A549 (cell line): ENCODE measurements around the gene RTN3. TPM values are rescaled to one million over a fixed set of nuclear protein-coding genes. Genes with fewer than 3 reads are reported as not detected.

Source experiments
- ATAC-seq, 2 experiments: fragments of 200-7000 bp in 1 of 2; fragments of >200 bp in 1 of 2; cut with Nextera tagmentation in 1 of 2; cut with Tn5 transposase in 1 of 2; 3 replicates each; pipeline versions ENCODE4 v1.8.0 to v1.9.1; 2018 to 2020; ENCODE audit warnings: mild to moderate bottlenecking in 1 of 2, moderate library complexity in 1 of 2
- CTCF ChIA-PET: fragments of 300-600 bp; sonication (Branson Sonifier 250); formaldehyde crosslinking; extraction: SDS; loops from one replicate; lab custom pipeline; 2021; ENCODE audit warnings: antibody characterized with exemption, inconsistent platforms; lab: Yijun Ruan, JAX
- POLR2A ChIA-PET: fragments of 350-600 bp; formaldehyde crosslinking; extraction: SDS; loops from one replicate; lab custom pipeline; 2021; ENCODE audit warnings: antibody characterized with exemption, inconsistent platforms; lab: Yijun Ruan, JAX
- DNase-seq, 2 experiments: peaks; one replicate each; pipeline versions ENCODE4 v3.0.0 to v3.0.0-alpha.2; 2011 to 2016; ENCODE audit warnings: low read depth in 1 of 2, low spot score in 1 of 2
- FAIRE-seq: peaks from 2 replicates; lab custom pipeline; 2011; peaks lifted over from hg19 to GRCh38; lab: Jason Lieb, UNC
- H3K27ac ChIP-seq, 2 experiments: fragments of >200 bp; sonication (Bioruptor Twin); formaldehyde crosslinking; 3 replicates each; pipeline ENCODE4 v1.5.1; 2016 to 2017
- H3K4me1 ChIP-seq: fragments of >200 bp; sonication (Bioruptor Twin); formaldehyde crosslinking; 3 replicates; pipeline ENCODE4 v1.6.1; 2016
- H3K4me2 ChIP-seq: fragments of >200 bp; sonication (Bioruptor Twin); formaldehyde crosslinking; 3 replicates; pipeline ENCODE4 v1.6.1; 2016
- H3K4me3 ChIP-seq: fragments of >200 bp; sonication (Bioruptor Twin); formaldehyde crosslinking; 3 replicates; pipeline ENCODE4 v1.5.1; 2016
- H3K9me3 ChIP-seq: fragments of >200 bp; sonication (Bioruptor Twin); formaldehyde crosslinking; 3 replicates; pipeline ENCODE4 v1.6.1; 2016
- BHLHE40 ChIP-seq: IDR thresholded peaks from 2 replicates; pipeline ENCODE4 v1.6.1; 2012; ENCODE audit warnings: low read depth, low read length, inconsistent platforms
- CBX2 ChIP-seq: fragments of 200-600 bp; sonication (generic); IDR thresholded peaks from 2 replicates; pipeline ENCODE4 v1.6.1; 2016; ENCODE audit warnings: low read depth, mild to moderate bottlenecking, borderline replicate concordance
- CHD2 ChIP-seq: fragments of 150-350 bp; IDR thresholded peaks from 2 replicates; pipeline ENCODE4 v1.6.1; 2014; ENCODE audit warnings: low read length; ENCODE audit not compliant: partially characterized antibody
- EHMT2 ChIP-seq: fragments of 200-600 bp; sonication (generic); IDR thresholded peaks from 2 replicates; pipeline ENCODE4 v1.6.1; 2016; ENCODE audit warnings: antibody characterized with exemption, low read depth, mild to moderate bottlenecking, moderate library complexity
- ELK1 ChIP-seq: fragments of 150-350 bp; IDR thresholded peaks from 2 replicates; pipeline ENCODE4 v1.6.1; 2014; ENCODE audit warnings: low read depth, mild to moderate bottlenecking, low read length
- EP300 ChIP-seq, 2 experiments: fragments of >200 bp; sonication (Bioruptor Twin); formaldehyde crosslinking; IDR thresholded peaks; 2 replicates in 1 of 2; 3 replicates in 1 of 2; pipeline ENCODE4 v1.6.1; 2016 to 2017
- GATA3 ChIP-seq: IDR thresholded peaks from 2 replicates; pipeline ENCODE4 v1.6.1; 2012; ENCODE audit warnings: borderline replicate concordance
- HDAC2 ChIP-seq: fragments of 200-600 bp; sonication (generic); IDR thresholded peaks from 2 replicates; pipeline ENCODE4 v1.6.1; 2016
- HES2 ChIP-seq: fragments of >200 bp; sonication (Bioruptor Twin); formaldehyde crosslinking; IDR thresholded peaks from 2 replicates; pipeline ENCODE4 v1.6.1; 2016
- HOXA7 ChIP-seq: fragments of 250-450 bp; sonication (Bioruptor Pico); IDR thresholded peaks from 2 replicates; pipeline ENCODE4 v1.5.0; 2020; ENCODE audit warnings: mild to moderate bottlenecking, moderate library complexity
- HOXB13 ChIP-seq: fragments of 250-450 bp; sonication (Bioruptor Pico); IDR thresholded peaks from 2 replicates; pipeline ENCODE4 v1.5.0; 2020; ENCODE audit warnings: low read depth, mild to moderate bottlenecking, moderate library complexity
- HOXB5 ChIP-seq: fragments of 250-450 bp; sonication (Bioruptor Pico); IDR thresholded peaks from 2 replicates; pipeline ENCODE4 v1.5.0; 2020; ENCODE audit warnings: mild to moderate bottlenecking, moderate library complexity
- JUNB ChIP-seq: fragments of >200 bp; sonication (Bioruptor Twin); formaldehyde crosslinking; IDR thresholded peaks from 2 replicates; pipeline ENCODE4 v1.6.1; 2016
- NPAS2 ChIP-seq: fragments of 250-450 bp; sonication (Bioruptor Pico); IDR thresholded peaks from 2 replicates; pipeline ENCODE4 v1.8.0; 2022; ENCODE audit warnings: mild to moderate bottlenecking, moderate library complexity, borderline replicate concordance
- PBX3 ChIP-seq: IDR thresholded peaks from 2 replicates; pipeline ENCODE4 v1.6.1; 2012
- PHF8 ChIP-seq: fragments of 200-600 bp; sonication (generic); IDR thresholded peaks from 2 replicates; pipeline ENCODE4 v1.6.1; 2016; ENCODE audit warnings: low read depth, mild to moderate bottlenecking, antibody characterized with exemption, moderate library complexity, borderline replicate concordance
- POLR2A ChIP-seq: IDR thresholded peaks from 2 replicates; pipeline ENCODE4 v1.6.1; 2012; ENCODE audit warnings: mild to moderate bottlenecking, low read length
- RARB ChIP-seq: fragments of 250-450 bp; sonication (Bioruptor Pico); IDR thresholded peaks from 2 replicates; pipeline ENCODE4 v1.8.0; 2021; ENCODE audit warnings: mild to moderate bottlenecking, moderate library complexity
- RNF2 ChIP-seq: fragments of 200-600 bp; sonication (generic); IDR thresholded peaks from 2 replicates; pipeline ENCODE4 v1.6.1; 2016; ENCODE audit warnings: low read depth, mild to moderate bottlenecking, antibody characterized with exemption, moderate library complexity, borderline replicate concordance
- USF2 ChIP-seq: fragments of 450-650 bp; IDR thresholded peaks from 2 replicates; pipeline ENCODE4 v1.6.1; 2014; ENCODE audit warnings: antibody characterized with exemption
- ZFP36 ChIP-seq: fragments of 450-650 bp; IDR thresholded peaks from 2 replicates; pipeline ENCODE4 v1.6.1; 2014; ENCODE audit warnings: borderline replicate concordance; ENCODE audit not compliant: partially characterized antibody
- WGBS: methylation state at CpG from one replicate; pipeline ENCODE4 v1.1.6; 2017; ENCODE audit errors: missing lambda C conversion rate; 5-methylcytosine and 5-hydroxymethylcytosine counted together
- polyA plus RNA-seq, 4 experiments: library from polyadenylated mRNA; depleted of rRNA in 3 of 4; stranded (reverse); fragments of >200 nt; fragmentation: RNase III in 1 of 4; extraction: RNeasy Plus Mini Kit Qiagen cat#74134 plus additional on column Dnase treatment in 1 of 4; gene quantifications; 2 replicates in 3 of 4; 3 replicates in 1 of 4; pipeline ENCODE4 v1.2.3, GENCODE V29; 2011 to 2017

Gene RTN3
- polyA plus RNA-seq, 2 of the 4 experiments (the other 2 are of a cell fraction): 108 to 196 TPM

- FAIRE-seq: no peak
- 79% methylated on average over 6 of the region's 6 CpGs for WGBS
- POLR2A ChIA-PET: no interaction called here
Measured at GRCh38 chr11:63791495-63792167, 110.3 kb downstream of the RTN3 start.

GRCh38 chr11:63793161-63793560 is 111.9 kb downstream of the RTN3 start:
- FAIRE-seq (no peak), ATAC-seq (no peak), DNase-seq (no peak)
- no peak overlapping the region for H3K4me2 ChIP-seq
- ChIA-PET CTCF (interaction anchor here (1.4 kb wide), 1 partner anchor 25 kb away, joined by 3 read pairs; the partner anchor contains the start of gene ZFTA), POLR2A (no interaction called here)
- no peak overlapping the region for H3K27ac ChIP-seq
- H3K4me1 ChIP-seq: no peaks in the 10 kb centered on the region
- H3K4me3 ChIP-seq: no peak overlapping the region
- H3K9me3 ChIP-seq: peaks cover 16% of the 10 kb centered on the region; the same call in 2 of the 3 replicates
- TF ChIP-seq ZFP36 (no peak), EP300 (IDR thresholded peaks at IDR 0.05) (no peak), EHMT2 (no peak), GATA3 (no peak), POLR2A (no peak)

More at GRCh38 chr11:63791495-63792167, 110.3 kb downstream of the RTN3 start:
- H3K4me3 ChIP-seq: no peak overlapping the region
- H3K4me1 ChIP-seq: no peaks in the 10 kb centered on the region
- no peak for DNase-seq
- H3K4me2 ChIP-seq: no peak overlapping the region
- ATAC-seq: no peak
- H3K27ac ChIP-seq: no peak overlapping the region
- H3K9me3 ChIP-seq: peaks cover 16% of the 10 kb centered on the region; the same call in 2 of the 3 replicates
- CTCF ChIA-PET: interaction anchor here (1.6 kb wide), 1 partner anchor 24 kb away, joined by 4 read pairs; no protein-coding TSS in a partner anchor
- TF ChIP-seq HDAC2: no peak
- TF ChIP-seq POLR2A: no peak
- no peak for TF ChIP-seq GATA3
- TF ChIP-seq HOXB13: no peak
- no peak for TF ChIP-seq CBX2
- no peak for TF ChIP-seq USF2
- TF ChIP-seq NPAS2 (CRISPR knock-in tag): no peak
- no peak for TF ChIP-seq PHF8

- POLR2A ChIA-PET: no interaction called here
- no peak for ATAC-seq
- TF ChIP-seq HOXB5 (CRISPR knock-in tag) (no peak), PBX3 (no peak), BHLHE40 (no peak), RARB (no peak), JUNB (no peak), GATA3 (no peak), RNF2 (no peak), HOXB13 (no peak), HOXA7 (no peak)
- no peak overlapping the region for H3K4me2 ChIP-seq
- no peaks in the 10 kb centered on the region for H3K4me1 ChIP-seq
- CTCF ChIA-PET: no interaction called here
- WGBS: 86% methylated on average over 11 of the region's 11 CpGs
- no peak for FAIRE-seq
- H3K9me3 ChIP-seq: peaks cover 16% of the 10 kb centered on the region; the same call in 2 of the 3 replicates
- no peak overlapping the region for H3K27ac ChIP-seq
- no peak overlapping the region for H3K4me3 ChIP-seq
- DNase-seq: no peak
Measured at GRCh38 chr11:63795066-63795465, 113.8 kb downstream of the RTN3 start.

GRCh38 chr11:63800921-63801320 is 119.6 kb downstream of the RTN3 start:
- ChIA-PET POLR2A (no interaction called here), CTCF (interaction anchor here (0.5 kb wide), 1 partner anchor 15 kb away, joined by 3 read pairs; no protein-coding TSS in a partner anchor)
- Histone ChIP-seq H3K4me1 (peaks cover 16% of the 10 kb centered on the region), H3K27ac (no peak overlapping the region), H3K4me2 (no peak overlapping the region), H3K4me3 (no peak overlapping the region), H3K9me3 (no peaks in the 10 kb centered on the region)
- no peak for FAIRE-seq
- no peak for DNase-seq
- WGBS: 87% methylated on average over 5 of the region's 5 CpGs
- ATAC-seq: no peak
- TF ChIP-seq POLR2A: no peak
- TF ChIP-seq HES2: no peak
- no peak for TF ChIP-seq CBX2
- no peak for TF ChIP-seq HOXB13
- TF ChIP-seq ELK1: no peak
- TF ChIP-seq CHD2: no peak
- no peak for TF ChIP-seq HOXB5 (CRISPR knock-in tag)
